ENCODE data around the gene PI16. TPM values are rescaled to one million over a fixed set of nuclear protein-coding genes. Genes with fewer than 3 reads are reported as not detected.

Gene PI16
- total RNA-seq, 1 experiment from 2014 or later, result 0.17 TPM

- TF ChIP-seq STAT6 (CRISPR knock-in tag; conservative IDR thresholded peaks at IDR 0.05; ENCODE audit: low read depth) (no peak), ZNF138 (CRISPR knock-in tag; conservative IDR thresholded peaks at IDR 0.05) (no peak), ZNF263 (CRISPR knock-in tag; IDR thresholded peaks at IDR 0.05; ENCODE audit: low read depth) (no peak), CBFB (CRISPR knock-in tag; IDR thresholded peaks at IDR 0.05; ENCODE audit: low read depth) (no peak)
Observed at GRCh38 chr6:36913082-36913481, 41.5 kb upstream of the PI16 start (continued).

- no peaks in the 10 kb centered on the region for H3K27me3 Mint-ChIP-seq (ENCODE audit: low read depth)
- POLR2A ChIA-PET, result no interaction called here
Observed at GRCh38 chr6:36914227-36914794, 40.2 kb upstream of the PI16 start.

More at GRCh38 chr6:36914227-36914794, 40.2 kb upstream of the PI16 start:
- Mint-ChIP-seq H3K4me1 (peaks cover 5% of the 10 kb centered on the region), H3K27ac (peak overlapping the region; percentile 95), H3K36me3 (no peaks in the 10 kb centered on the region), H3K4me3 (no peak overlapping the region), H3K9me3 (no peaks in the 10 kb centered on the region)
- DNase-seq (ENCODE audit: low spot score) (peak; percentile 70), ATAC-seq (peak; percentile 95)
- TF ChIP-seq PRRX2 (CRISPR knock-in tag; IDR thresholded peaks at IDR 0.05) (no peak), STAT6 (CRISPR knock-in tag; conservative IDR thresholded peaks at IDR 0.05; ENCODE audit: low read depth) (no peak), KAT7 (CRISPR knock-in tag; IDR thresholded peaks at IDR 0.05; ENCODE audit: borderline replicate concordance) (no peak), NFYB (CRISPR knock-in tag; conservative IDR thresholded peaks at IDR 0.05; ENCODE audit: low read depth) (no peak), SMAD4 (CRISPR knock-in tag; IDR thresholded peaks at IDR 0.05) (no peak), PREB (CRISPR knock-in tag; IDR thresholded peaks at IDR 0.05; ENCODE audit: borderline replicate concordance) (no peak), ATF6 (CRISPR knock-in tag; IDR thresholded peaks at IDR 0.05) (no peak), GTF2I (CRISPR knock-in tag; conservative IDR thresholded peaks at IDR 0.05) (no peak), FOXP4 (CRISPR knock-in tag; IDR thresholded peaks at IDR 0.05) (no peak), AR (CRISPR knock-in tag; IDR thresholded peaks at IDR 0.05) (no peak), ZBTB43 (CRISPR knock-in tag; IDR thresholded peaks at IDR 0.05) (no peak), E2F4 (CRISPR knock-in tag; IDR thresholded peaks at IDR 0.05; ENCODE audit: borderline replicate concordance, low read depth) (no peak), RELA (CRISPR knock-in tag; IDR thresholded peaks at IDR 0.05; ENCODE audit: borderline replicate concordance) (no peak)
- CTCF ChIA-PET, result interaction anchor here (0.6 to 3.7 kb wide), 34 partner anchors 9 to 299 kb away, joined by 3 to 65 read pairs (median 4); partner anchors contain the start of genes C6orf89, MTCH1, PI16 and PPIL1
